ENCODE data around the gene ATAD5. TPM values are rescaled to one million over a fixed set of nuclear protein-coding genes. Genes with fewer than 3 reads are reported as not detected.
"Not testable (repeated sequence)": the region's sequence is repeated elsewhere in the genome, so short reads cannot be mapped to it uniquely, and the experiment has no call there.

Gene ATAD5
- total and polyA plus RNA-seq, 8 donors, result 0.19 to 0.95 (median 0.47) TPM

- Histone ChIP-seq H3K27ac (no peak overlapping the region), H3K27me3 (no peaks in the 10 kb centered on the region), H3K4me1 (no peaks in the 10 kb centered on the region), H3K4me3 (no peak overlapping the region), H3K9me3 (no peaks in the 10 kb centered on the region), H3K36me3 (peaks cover 0 to 3% (median 0%) of the 10 kb centered on the region in 3 donors)
- DNase-seq (no peak), FAIRE-seq (no peak), ATAC-seq (no peak)
- intact Hi-C loops (cut with DNase I), result no loop called here
- WGBS, 2 donors, result 92 to 95% methylated on average over 5 of the region's 5 CpGs
- TF ChIP-seq, protein P1, sequence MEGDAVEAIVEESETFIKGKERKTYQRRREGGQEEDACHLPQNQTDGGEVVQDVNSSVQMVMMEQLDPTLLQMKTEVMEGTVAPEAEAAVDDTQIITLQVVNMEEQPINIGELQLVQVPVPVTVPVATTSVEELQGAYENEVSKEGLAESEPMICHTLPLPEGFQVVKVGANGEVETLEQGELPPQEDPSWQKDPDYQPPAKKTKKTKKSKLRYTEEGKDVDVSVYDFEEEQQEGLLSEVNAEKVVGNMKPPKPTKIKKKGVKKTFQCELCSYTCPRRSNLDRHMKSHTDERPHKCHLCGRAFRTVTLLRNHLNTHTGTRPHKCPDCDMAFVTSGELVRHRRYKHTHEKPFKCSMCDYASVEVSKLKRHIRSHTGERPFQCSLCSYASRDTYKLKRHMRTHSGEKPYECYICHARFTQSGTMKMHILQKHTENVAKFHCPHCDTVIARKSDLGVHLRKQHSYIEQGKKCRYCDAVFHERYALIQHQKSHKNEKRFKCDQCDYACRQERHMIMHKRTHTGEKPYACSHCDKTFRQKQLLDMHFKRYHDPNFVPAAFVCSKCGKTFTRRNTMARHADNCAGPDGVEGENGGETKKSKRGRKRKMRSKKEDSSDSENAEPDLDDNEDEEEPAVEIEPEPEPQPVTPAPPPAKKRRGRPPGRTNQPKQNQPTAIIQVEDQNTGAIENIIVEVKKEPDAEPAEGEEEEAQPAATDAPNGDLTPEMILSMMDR (IDR thresholded peaks at IDR 0.05), result no peak
These were observed 65.5 kb downstream of the ATAD5 start for GRCh38 chr17:30897311-30897710.

DNA sequence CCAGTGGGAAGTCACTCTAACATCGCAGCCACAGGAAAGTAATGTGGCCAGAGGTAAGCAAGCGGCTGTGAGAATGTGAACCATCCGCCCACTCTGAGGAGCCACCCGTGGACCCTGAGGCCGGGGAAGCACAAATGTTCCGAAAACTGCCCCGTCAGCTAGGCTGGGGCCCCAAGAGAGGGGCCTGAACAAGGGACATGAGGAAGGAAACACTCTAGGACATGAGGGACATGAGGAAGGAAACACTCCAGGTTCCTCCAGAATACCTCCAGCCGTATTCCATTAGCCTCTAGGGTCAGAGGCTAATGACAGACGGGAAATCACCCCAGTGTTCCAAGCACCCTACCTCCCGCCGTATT is 74.0 kb downstream of the ATAD5 start:
- peaks cover 0 to 6% (median 6%) of the 10 kb centered on the region in 3 donors for H3K4me1 ChIP-seq
- no peaks in the 10 kb centered on the region for H3K36me3 ChIP-seq
- no peaks in the 10 kb centered on the region for H3K27me3 ChIP-seq
- WGBS, 2 donors, result 0 to 1% methylated on average over 11 of the region's 11 CpGs
- TF ChIP-seq, protein P1 (IDR thresholded peaks at IDR 0.05), result no peak
- peak; percentile 32 to 65 (median 56) for ATAC-seq
- H3K27ac ChIP-seq, result peak overlapping the region in 3 of 4 donors; percentile 82 to 92 (median 83)
- intact Hi-C loops (cut with DNase I), result no loop called here
- DNase-seq, result no peak
- peak overlapping the region; percentile 53 to 80 (median 73) for H3K4me3 ChIP-seq
- no peaks in the 10 kb centered on the region for H3K9me3 ChIP-seq
- no peak for FAIRE-seq

- no peak for FAIRE-seq
- peak; percentile 81 to 96 (median 88) for DNase-seq
- intact Hi-C loops (cut with DNase I), result no loop called here
- TF ChIP-seq, protein P1 (IDR thresholded peaks at IDR 0.05), result no peak
- H3K36me3 ChIP-seq, result no peaks in the 10 kb centered on the region
- H3K9me3 ChIP-seq, result no peaks in the 10 kb centered on the region
- H3K4me1 ChIP-seq, result peaks cover 0 to 6% (median 6%) of the 10 kb centered on the region in 3 donors
- H3K27me3 ChIP-seq, result no peaks in the 10 kb centered on the region
- H3K27ac ChIP-seq, result peak within 1 kb of the TSS; percentile 72 to 92 (median 82)
- peak; percentile 99 to 100 (median 100) for ATAC-seq
- H3K4me3 ChIP-seq, result peak within 1 kb of the TSS; percentile 53 to 80 (median 73)
- WGBS, 2 donors, result 0% methylated on average over 43 to 47 of the region's 47 CpGs
These were observed 74.5 kb downstream of the ATAD5 start, which contains the start of gene TEFM for GRCh38 chr17:30906101-30906911. TEFM (minus strand) TSS chr17:30906238; CDS start chr17:30906198, 40 bp downstream.

DNA sequence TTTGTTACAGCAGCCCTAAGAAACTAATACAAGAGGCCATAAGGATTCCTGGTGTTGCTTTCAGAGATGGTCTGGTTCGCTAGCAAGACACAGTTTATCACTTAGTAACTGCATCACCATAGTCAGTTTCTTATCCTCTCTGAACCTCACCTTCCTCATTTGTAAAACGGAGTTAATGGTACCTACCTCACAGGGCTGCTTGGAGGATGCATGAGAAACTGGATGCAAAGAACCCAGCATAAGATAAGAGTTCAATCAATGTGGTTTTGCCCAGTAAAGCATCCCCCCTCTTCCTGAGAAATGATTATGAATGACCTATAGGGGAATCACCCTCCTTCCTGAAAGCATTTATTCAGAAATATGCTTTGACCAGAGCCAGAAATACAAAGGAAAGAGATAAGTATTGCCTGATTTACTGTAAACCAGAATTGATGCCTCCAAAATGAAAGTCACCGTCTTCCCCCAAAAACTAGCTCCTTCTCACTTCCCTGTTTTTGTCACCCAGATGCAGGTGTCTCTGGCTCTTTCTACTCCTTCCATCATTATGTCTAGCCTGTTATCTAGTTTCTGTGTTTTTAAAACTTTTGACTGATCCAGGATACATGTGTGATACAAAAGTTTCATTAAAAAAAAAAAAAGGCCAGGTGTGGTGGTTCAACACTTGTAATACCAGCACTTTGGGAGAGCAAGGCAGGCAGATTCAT is 77.1 kb downstream of the ATAD5 start:
- TF ChIP-seq, protein P1 (IDR thresholded peaks at IDR 0.05), result no peak
- intact Hi-C loops (cut with DNase I), result no loop called here
- H3K36me3 ChIP-seq, result no peaks in the 10 kb centered on the region
- DNase-seq (no peak), FAIRE-seq (no peak), ATAC-seq (no peak)
- H3K4me3 ChIP-seq, result no peak overlapping the region
- H3K4me1 ChIP-seq, result peaks cover 0 to 6% (median 6%) of the 10 kb centered on the region in 3 donors
- 85 to 90% methylated on average over 3 of the region's 3 CpGs for WGBS, 2 donors
- no peaks in the 10 kb centered on the region for H3K27me3 ChIP-seq
- H3K9me3 ChIP-seq, result no peaks in the 10 kb centered on the region
- no peak overlapping the region for H3K27ac ChIP-seq

DNA sequence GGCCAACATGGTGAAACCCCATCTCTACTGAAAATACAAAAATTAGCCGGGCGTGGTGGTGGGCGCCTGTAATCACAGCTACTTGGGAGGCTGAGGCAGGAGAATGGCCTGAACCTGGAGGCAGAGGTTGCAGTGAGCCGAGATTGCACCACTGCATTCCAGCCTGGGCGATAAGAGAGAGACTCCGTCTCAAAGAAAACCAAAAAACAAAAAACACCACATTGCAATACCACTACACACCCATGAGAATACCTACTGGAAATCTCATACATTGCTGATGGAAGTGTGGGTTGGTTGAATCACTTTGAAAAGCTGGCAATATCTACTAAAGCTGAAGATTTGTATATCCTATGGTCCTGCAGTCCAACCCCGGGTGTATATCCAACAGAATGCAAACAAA is 78.4 kb downstream of the ATAD5 start:
- intact Hi-C loops (cut with DNase I); H3K36me3 ChIP-seq; H3K9me3 ChIP-seq; H3K27me3 ChIP-seq; H3K4me1 ChIP-seq; FAIRE-seq; H3K27ac ChIP-seq; ATAC-seq; DNase-seq; H3K4me3 ChIP-seq: not testable (repeated sequence)
- WGBS, 2 donors, result 91 to 98% methylated on average over 7 of the region's 7 CpGs
